Endothelial cell (in vitro differentiated cells): Measurements from ENCODE around the gene PLPP1. TPM values are rescaled to one million over a fixed set of nuclear protein-coding genes. Genes with fewer than 3 reads are reported as not detected.
A peak's percentile ranks its signal among the peaks of the same experiment; 100 is the strongest.

ENCODE experiments used
- DNase-seq: peaks from one replicate; pipeline ENCODE4 v3.0.0; 2021; ENCODE audit warnings: low spot score
- H3K27ac Mint-ChIP-seq: one replicate; pipeline ENCODE4 v1.8.0; 2021; ENCODE audit warnings: mixed read lengths, inconsistent platforms; ENCODE audit not compliant: unreplicated experiment
- H3K27me3 Mint-ChIP-seq: one replicate; pipeline ENCODE4 v1.8.0; 2021; ENCODE audit warnings: mild to moderate bottlenecking, moderate library complexity, mixed read lengths, inconsistent platforms; ENCODE audit not compliant: unreplicated experiment
- H3K36me3 Mint-ChIP-seq: one replicate; pipeline ENCODE4 v1.8.0; 2021; ENCODE audit warnings: mild to moderate bottlenecking, low read depth, mixed read lengths, inconsistent platforms; ENCODE audit not compliant: unreplicated experiment
- H3K4me1 Mint-ChIP-seq: one replicate; pipeline ENCODE4 v1.8.0; 2021; ENCODE audit warnings: mild to moderate bottlenecking, mixed read lengths, inconsistent platforms; ENCODE audit not compliant: unreplicated experiment
- H3K4me3 Mint-ChIP-seq: one replicate; pipeline ENCODE4 v1.8.0; 2021; ENCODE audit warnings: mild to moderate bottlenecking, mixed read lengths, inconsistent platforms; ENCODE audit not compliant: unreplicated experiment
- H3K9me3 Mint-ChIP-seq: one replicate; pipeline ENCODE4 v1.8.0; 2021; ENCODE audit warnings: mixed read lengths, inconsistent platforms; ENCODE audit not compliant: unreplicated experiment
- CTCF ChIP-seq: fragments of 200-600 bp; sonication (generic); IDR thresholded peaks from one replicate; pipeline ENCODE4 v1.5.0; 2021; ENCODE audit warnings: antibody characterized with exemption; ENCODE audit not compliant: unreplicated experiment
- total RNA-seq: library from RNA; stranded (reverse); fragmentation: NEBNext Ultra II Directional; extraction: Animal tissue kit (Norgen Biotek cat#: 25700); gene quantifications from one replicate; pipeline ENCODE4 v1.2.1, GENCODE V29; 2021; ENCODE audit not compliant: unreplicated experiment

Gene PLPP1
- total RNA-seq, 1 donor from 2014 or later: 11.3 TPM

GRCh38 chr5:55438998-55439397, 95.8 kb downstream of the PLPP1 start:
- Mint-ChIP-seq H3K4me3 (no peak overlapping the region), H3K9me3 (no peaks in the 10 kb centered on the region), H3K36me3 (peaks cover 5% of the 10 kb centered on the region), H3K4me1 (no peaks in the 10 kb centered on the region), H3K27ac (no peak overlapping the region), H3K27me3 (peaks cover 3% of the 10 kb centered on the region)
- no peak for DNase-seq
- TF ChIP-seq CTCF: no peak

GRCh38 chr5:55437859-55438206, 96.9 kb downstream of the PLPP1 start:
- peaks cover 3% of the 10 kb centered on the region for H3K27me3 Mint-ChIP-seq
- H3K36me3 Mint-ChIP-seq: peaks cover 6% of the 10 kb centered on the region
- no peak overlapping the region for H3K4me3 Mint-ChIP-seq
- H3K4me1 Mint-ChIP-seq: no peaks in the 10 kb centered on the region
- no peak for TF ChIP-seq CTCF
- DNase-seq: no peak
- H3K9me3 Mint-ChIP-seq: no peaks in the 10 kb centered on the region
- H3K27ac Mint-ChIP-seq: peak overlapping the region; percentile 49

GRCh38 chr5:55437452-55437851, 97.3 kb downstream of the PLPP1 start:
- DNase-seq: no peak
- Mint-ChIP-seq H3K27me3 (peaks cover 4% of the 10 kb centered on the region), H3K36me3 (peaks cover 9% of the 10 kb centered on the region), H3K27ac (peak overlapping the region; percentile 49), H3K4me3 (no peak overlapping the region), H3K9me3 (peaks cover 3% of the 10 kb centered on the region), H3K4me1 (no peaks in the 10 kb centered on the region)
- TF ChIP-seq CTCF: no peak

GRCh38 chr5:55432549-55432948, 102.2 kb downstream of the PLPP1 start:
- Mint-ChIP-seq H3K9me3 (peaks cover 11% of the 10 kb centered on the region), H3K4me3 (peak overlapping the region; percentile 26), H3K27me3 (peaks cover 6% of the 10 kb centered on the region), H3K36me3 (peaks cover 51% of the 10 kb centered on the region), H3K4me1 (no peaks in the 10 kb centered on the region), H3K27ac (no peak overlapping the region)
- no peak for DNase-seq
- TF ChIP-seq CTCF: no peak

GRCh38 chr5:55429613-55430253, 105.0 kb downstream of the PLPP1 start:
- no peak for DNase-seq
- TF ChIP-seq CTCF: no peak
- peaks cover 3% of the 10 kb centered on the region for H3K27me3 Mint-ChIP-seq
- H3K9me3 Mint-ChIP-seq: peaks cover 11% of the 10 kb centered on the region
- no peaks in the 10 kb centered on the region for H3K4me1 Mint-ChIP-seq
- no peak overlapping the region for H3K27ac Mint-ChIP-seq
- peak overlapping the region; percentile 77 for H3K4me3 Mint-ChIP-seq
- peaks cover 46% of the 10 kb centered on the region for H3K36me3 Mint-ChIP-seq
